GM19397 (cell line): Measurements from ENCODE around the gene SPAG16.
"Not testable (repeated sequence)": the region's sequence is repeated elsewhere in the genome, so short reads cannot be mapped to it uniquely, and the experiment has no call there.

Experiments used
- ATAC-seq: cut with Tn5 transposase; IDR thresholded peaks from one replicate; pipeline ENCODE4 v1.9.1; 2021; ENCODE audit warnings: mild to moderate bottlenecking, moderate library complexity; ENCODE audit not compliant: unreplicated experiment

Gene SPAG16

GRCh38 chr2:213688825-213689224 lies 404.6 kb downstream of the SPAG16 start:
- not testable (repeated sequence) for ATAC-seq

DNA sequence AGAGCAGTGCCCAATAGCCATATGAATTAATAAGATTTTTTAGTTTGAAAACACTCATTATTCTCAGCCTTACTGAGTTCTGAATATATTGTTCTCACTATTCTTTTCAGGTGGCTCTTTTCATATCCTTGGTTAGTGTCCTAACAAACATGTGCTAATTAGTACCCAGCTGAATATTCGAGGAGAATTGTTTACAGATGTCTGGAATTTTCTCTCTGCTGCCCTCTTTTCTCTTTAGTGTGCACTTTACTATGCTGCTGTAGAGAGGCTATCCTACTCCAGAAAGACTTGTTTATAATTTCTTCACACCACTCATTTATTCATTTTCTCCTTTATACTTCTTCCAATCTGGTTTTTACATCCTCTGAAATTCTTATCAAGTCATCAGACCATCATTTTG lies 405.3 kb downstream of the SPAG16 start:
- ATAC-seq = no peak

DNA sequence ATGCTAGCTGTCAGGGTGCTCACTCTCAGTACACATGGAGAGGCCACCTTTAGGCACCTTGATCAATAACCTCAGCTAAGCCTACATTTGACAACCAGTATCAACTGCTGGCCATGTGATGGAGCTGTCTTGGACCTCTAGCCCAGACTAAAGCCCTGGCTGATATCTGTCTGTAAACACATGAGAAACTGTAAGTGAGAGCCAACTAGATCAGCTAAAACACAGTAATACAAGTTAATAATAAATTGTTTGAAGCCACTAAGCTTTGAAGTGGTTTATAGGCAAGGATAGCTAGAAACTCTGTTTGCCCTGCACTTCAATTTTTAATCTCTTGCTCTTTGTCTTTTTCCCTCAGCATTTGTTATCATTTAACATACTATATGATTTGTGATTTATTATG lies 407.1 kb downstream of the SPAG16 start:
- peak; percentile 42 for ATAC-seq

GRCh38 chr2:213696442-213696841 lies 412.2 kb downstream of the SPAG16 start:
- ATAC-seq = peak; percentile 64

DNA sequence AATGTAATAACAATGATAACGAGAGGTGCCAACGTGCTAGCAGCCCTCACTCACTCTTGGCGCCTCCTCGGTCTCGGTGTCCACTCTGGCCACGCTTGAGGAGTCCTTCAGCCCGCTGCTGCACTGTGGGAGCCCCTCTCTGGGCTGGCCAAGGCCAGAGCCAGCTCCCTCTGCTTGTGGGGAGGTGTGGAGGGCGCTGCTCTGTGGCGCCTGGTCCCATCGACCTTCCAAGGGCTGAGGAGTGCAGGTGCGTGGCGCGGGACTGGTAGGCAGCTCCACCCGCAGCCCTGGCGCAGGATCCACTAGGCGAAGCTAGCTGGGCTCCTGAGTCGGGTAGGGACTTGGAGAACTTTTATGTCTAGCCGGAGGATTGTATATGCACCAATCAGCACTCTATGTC lies 417.1 kb downstream of the SPAG16 start:
- not testable (repeated sequence) for ATAC-seq

GRCh38 chr2:213703406-213704098 lies 419.3 kb downstream of the SPAG16 start:
- no peak for ATAC-seq

DNA sequence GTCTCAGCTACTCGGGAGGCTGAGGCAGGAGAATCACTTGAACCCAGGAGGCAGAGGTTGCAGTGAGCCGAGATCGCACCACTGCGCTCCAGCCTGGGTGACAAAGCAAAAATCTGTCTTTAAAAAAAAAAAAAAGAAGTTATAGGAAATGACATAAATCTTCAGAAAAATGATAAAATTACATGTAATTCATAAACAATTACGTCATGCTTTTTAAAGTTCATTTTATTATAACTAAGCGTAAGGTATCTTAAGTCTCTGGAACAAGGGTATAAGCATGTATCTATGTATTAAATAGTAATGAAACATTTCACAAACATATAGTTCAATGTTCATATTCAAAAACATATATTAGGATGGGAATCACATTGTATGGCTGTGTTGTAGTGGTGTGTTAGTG lies 425.9 kb downstream of the SPAG16 start:
- ATAC-seq = no peak

DNA sequence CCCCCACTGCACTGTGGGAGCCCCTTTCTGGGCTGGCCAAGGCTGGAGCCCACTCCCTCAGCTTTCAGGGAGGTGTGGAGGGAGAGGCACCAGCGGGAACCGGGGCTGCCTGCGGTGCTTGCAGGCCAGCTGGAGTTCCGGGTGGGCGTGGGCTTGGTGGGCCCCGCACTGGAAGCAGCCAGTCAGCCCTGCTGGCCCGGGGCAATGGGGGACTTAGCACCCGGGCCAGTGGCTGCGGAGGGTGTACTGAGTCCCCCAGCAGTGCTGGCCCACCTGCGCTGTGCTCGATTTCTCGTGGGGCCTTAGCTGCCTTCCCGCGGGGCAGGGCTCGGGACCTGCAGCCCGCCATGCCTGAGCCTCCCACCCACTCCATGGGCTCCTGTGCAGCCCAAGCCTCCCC lies 434.1 kb downstream of the SPAG16 start:
- ATAC-seq = not testable (repeated sequence)

GRCh38 chr2:213722565-213722964 lies 438.3 kb downstream of the SPAG16 start:
- no peak for ATAC-seq

- no peak for ATAC-seq
These were observed 438.8 kb downstream of the SPAG16 start for GRCh38 chr2:213723041-213723560.

GRCh38 chr2:213723707-213724106 lies 439.4 kb downstream of the SPAG16 start:
- ATAC-seq = no peak

DNA sequence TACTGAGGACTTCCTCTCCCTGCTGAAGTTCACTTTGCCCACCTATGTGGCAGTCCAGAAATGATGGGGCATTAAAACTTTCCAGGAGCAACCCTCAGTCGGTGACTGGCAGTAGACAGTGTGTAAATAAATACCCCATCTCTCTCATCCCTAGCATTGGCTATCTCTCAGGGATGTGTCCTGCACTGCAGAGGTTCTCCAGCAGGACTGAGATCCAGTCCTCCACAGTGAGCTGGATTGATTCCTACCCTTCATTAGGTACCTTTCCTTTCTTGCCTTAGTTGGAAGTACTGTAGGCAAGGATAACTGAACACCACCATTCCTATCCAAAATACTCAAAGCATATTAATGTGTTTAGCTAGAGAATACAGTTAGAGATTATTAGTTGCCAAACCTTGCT lies 441.8 kb downstream of the SPAG16 start:
- no peak for ATAC-seq

DNA sequence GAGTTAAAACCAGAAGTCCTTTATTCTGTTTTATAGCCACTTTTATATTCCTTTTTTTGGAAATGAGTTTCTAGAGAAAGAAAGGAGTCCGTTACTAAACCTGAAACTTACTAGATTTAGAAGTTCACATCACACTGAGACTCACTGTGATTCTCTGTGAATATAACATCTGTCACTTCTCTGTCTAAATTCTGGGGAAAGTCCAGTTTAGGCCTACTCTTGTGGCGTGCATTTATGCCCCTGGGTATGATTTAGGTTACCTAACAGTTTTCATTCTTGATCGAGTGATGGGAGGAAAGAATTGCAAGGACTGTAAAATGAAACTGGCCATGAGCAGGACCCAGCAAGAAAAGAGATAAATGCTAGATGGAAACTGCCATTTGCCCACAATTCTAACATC lies 449.6 kb downstream of the SPAG16 start:
- peak; percentile 93 for ATAC-seq

DNA sequence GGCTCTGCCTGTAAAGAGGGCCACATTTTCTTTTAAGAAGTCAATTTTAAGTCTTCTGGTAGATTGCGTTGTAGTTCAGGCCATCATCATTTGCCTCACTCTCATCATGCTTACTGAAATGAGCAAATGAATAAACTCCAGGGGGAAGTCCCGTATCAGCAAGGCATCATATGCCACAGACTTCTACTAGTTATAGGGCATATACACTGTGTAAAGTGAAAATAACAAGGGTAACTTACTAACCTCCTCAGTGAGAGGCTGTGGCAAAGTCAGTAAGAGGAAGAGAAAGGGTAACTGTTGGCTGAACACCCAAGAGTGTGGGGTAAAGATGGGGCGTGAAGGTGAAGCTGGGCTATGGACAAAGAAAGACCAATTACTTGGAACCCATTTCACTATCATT lies 456.2 kb downstream of the SPAG16 start:
- peak; percentile 86 for ATAC-seq

- ATAC-seq = peak; percentile 90
These were observed 467.2 kb downstream of the SPAG16 start for GRCh38 chr2:213751446-213751845.

GRCh38 chr2:213752575-213752974 lies 468.3 kb downstream of the SPAG16 start:
- no peak for ATAC-seq

GRCh38 chr2:213757525-213757924 lies 473.3 kb downstream of the SPAG16 start:
- ATAC-seq = no peak

DNA sequence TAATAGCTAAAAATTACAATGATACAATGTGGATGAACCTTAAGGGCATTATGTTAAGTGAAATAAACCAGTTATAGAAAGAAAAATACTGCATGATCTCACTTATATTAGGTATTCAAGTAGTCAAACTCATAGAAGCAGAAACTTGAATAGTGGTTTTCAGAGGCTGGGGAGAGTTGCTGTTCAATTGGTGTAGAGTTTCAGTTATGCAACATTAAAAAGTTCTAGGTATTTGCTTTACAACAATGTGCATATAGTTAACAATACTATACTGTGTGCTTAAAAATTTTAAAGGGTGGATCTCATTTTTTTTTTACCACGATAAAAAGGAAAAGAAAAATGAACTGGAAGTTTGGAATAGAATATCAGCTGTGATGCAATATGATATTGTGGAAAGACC lies 479.1 kb downstream of the SPAG16 start:
- no peak for ATAC-seq

DNA sequence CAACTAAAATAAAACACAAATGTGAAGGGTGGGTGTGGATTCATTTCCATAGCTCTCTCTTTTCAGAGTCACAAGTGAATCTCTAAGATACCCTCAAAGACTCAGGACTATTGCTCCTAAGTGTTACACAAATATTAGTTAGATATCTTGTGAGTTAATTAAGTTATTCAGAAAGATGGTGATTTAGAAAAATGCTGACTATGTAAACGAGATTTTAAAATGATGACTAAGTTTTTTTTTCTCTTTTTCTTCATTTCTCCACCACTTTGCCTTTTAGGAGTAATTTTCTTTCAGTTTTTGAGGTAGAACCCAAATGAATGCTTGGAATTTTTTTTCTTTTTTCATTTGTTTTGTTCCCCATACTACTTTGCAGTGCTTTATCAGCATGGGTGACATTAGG lies 479.7 kb downstream of the SPAG16 start:
- ATAC-seq = no peak

DNA sequence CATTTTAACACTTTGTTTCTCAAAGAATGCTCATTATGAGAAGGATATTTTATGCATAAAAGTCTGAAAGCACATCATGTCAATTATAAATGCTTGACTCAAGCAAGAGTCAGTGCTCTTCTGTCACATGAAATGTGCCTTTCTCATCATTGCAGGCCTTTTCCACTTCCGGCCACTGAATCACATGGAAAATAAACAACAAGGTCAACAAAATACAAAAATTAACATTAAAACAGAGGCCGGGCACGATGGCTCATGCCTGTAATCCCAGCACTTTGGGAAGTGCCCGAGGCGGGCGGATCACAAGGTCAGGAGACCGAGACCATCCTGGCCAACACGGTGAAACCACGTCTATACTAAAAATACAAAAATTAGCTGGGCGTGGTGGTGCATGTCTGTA lies 480.6 kb downstream of the SPAG16 start:
- no peak for ATAC-seq

GRCh38 chr2:213766062-213766461 lies 481.8 kb downstream of the SPAG16 start:
- peak; percentile 18 for ATAC-seq

GRCh38 chr2:213766465-213766901 lies 482.2 kb downstream of the SPAG16 start:
- ATAC-seq = peak; percentile 98

DNA sequence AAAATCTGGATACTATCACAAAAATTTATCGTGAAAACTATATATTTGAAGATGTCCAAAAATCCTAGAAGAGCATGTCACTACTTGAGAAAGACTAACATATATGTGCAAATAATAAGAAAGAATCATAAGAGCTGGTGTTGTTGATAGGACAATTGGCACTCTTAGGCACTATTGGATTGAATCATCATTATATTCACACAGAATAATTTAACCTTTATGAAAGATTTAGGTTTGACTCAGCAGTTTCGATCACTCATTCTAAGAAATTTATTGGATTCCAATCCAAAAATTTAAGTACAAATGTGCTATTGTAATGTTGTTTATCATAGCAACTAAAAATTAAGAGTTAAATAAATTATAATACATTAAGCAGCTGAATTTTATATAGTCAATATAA lies 503.6 kb downstream of the SPAG16 start:
- no peak for ATAC-seq
